ENCODE measurements around the gene ACOT11. TPM values are rescaled to one million over a fixed set of nuclear protein-coding genes. Genes with fewer than 3 reads are reported as not detected.

Gene ACOT11
- total and polyA plus RNA-seq, 2 donors (not counting 1 experiment from before 2014, with no cell fraction given): 0.73 to 2.5 TPM

DNA sequence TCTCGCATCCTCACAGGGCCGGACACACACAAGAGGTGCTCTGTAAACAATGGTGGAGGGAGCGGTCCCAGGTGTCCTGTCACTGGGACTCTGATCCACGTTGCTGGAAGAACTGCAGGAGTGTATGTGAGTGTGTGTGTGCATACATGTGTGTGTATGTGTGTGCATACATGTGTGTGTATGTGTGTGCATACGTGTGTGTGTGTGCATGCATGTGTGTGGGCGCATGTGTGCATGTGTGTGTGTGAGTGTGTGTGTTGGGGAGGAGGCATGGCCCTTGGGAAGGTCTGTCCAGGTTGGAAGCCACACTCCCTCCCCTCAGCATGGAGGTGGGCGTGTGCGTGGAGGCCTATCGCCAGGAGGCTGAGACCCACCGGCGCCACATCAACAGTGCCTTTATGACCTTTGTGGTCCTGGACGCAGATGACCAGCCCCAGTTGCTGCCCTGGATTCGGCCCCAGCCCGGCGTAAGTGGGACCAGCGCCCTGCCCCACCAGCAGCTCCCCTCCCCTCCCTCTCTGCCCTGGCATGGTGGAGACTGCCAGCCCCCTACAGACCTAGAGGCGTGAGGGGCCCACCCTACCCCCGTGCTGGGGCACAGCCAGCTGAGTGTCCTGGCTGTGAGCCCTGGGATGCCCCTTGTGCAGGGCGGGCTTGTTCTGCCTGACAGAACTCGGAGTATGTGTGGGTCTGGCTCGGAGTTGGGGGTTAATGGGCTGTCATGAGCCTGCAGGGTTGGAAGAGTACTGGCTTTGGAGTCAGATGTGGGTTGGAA, 53.1 kb downstream of the ACOT11 start:
- Histone ChIP-seq H3K27me3 (ENCODE audit: control insufficient read depth, insufficient read depth, low read length) (no peaks in the 10 kb centered on the region), H3K79me2 (ENCODE audit: control insufficient read depth, insufficient read depth, low read length) (no peaks in the 10 kb centered on the region), H3K36me3 (ENCODE audit: control insufficient read depth, insufficient read depth, low read length) (no peaks in the 10 kb centered on the region), H2AFZ (ENCODE audit: low read length) (no peak overlapping the region), H4K20me1 (ENCODE audit: control insufficient read depth, extremely low read depth, insufficient read depth, low read length) (no peaks in the 10 kb centered on the region), H3K4me2 (ENCODE audit: extremely low read depth, insufficient read depth, low read length) (no peak overlapping the region), H3K9me3 (ENCODE audit: control insufficient read depth, insufficient read depth, low read depth, low read length) (no peaks in the 10 kb centered on the region), H3K4me1 (ENCODE audit: control insufficient read depth, extremely low read depth, insufficient read depth, low read length) (no peaks in the 10 kb centered on the region), H3K4me3 (replicated peaks in 1 of 4; ENCODE audit: control extremely low read depth in 1 of 4, insufficient read depth in 1 of 4, low read depth in 3 of 4, low read length in 4 of 4) (no peak overlapping the region), H3K9ac (ENCODE audit: insufficient read depth, low read length) (no peak overlapping the region), H3K27ac (ENCODE audit: insufficient read depth, low read length) (no peak overlapping the region)
- TF ChIP-seq, protein P1, sequence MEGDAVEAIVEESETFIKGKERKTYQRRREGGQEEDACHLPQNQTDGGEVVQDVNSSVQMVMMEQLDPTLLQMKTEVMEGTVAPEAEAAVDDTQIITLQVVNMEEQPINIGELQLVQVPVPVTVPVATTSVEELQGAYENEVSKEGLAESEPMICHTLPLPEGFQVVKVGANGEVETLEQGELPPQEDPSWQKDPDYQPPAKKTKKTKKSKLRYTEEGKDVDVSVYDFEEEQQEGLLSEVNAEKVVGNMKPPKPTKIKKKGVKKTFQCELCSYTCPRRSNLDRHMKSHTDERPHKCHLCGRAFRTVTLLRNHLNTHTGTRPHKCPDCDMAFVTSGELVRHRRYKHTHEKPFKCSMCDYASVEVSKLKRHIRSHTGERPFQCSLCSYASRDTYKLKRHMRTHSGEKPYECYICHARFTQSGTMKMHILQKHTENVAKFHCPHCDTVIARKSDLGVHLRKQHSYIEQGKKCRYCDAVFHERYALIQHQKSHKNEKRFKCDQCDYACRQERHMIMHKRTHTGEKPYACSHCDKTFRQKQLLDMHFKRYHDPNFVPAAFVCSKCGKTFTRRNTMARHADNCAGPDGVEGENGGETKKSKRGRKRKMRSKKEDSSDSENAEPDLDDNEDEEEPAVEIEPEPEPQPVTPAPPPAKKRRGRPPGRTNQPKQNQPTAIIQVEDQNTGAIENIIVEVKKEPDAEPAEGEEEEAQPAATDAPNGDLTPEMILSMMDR (conservative IDR thresholded peaks at IDR 0.05 in 1 of 2, IDR thresholded peaks at IDR 0.05 in 1 of 2; ENCODE audit: low read depth in 1 of 2, low read length in 2 of 2): no peak
- no peak for TF ChIP-seq EZH2 (IDR thresholded peaks at IDR 0.05; ENCODE audit: low read length, missing control alignments)
- DNase-seq (ENCODE audit: low read depth in 2 of 2): no peak

- H3K4me1 ChIP-seq (ENCODE audit: control insufficient read depth, extremely low read depth, insufficient read depth, low read length): no peaks in the 10 kb centered on the region
- no peaks in the 10 kb centered on the region for H3K27me3 ChIP-seq (ENCODE audit: control insufficient read depth, insufficient read depth, low read length)
- no peaks in the 10 kb centered on the region for H3K36me3 ChIP-seq (ENCODE audit: control insufficient read depth, insufficient read depth, low read length)
- H3K27ac ChIP-seq (ENCODE audit: insufficient read depth, low read length): no peak overlapping the region
- no peak overlapping the region for H3K4me3 ChIP-seq (replicated peaks in 1 of 4; ENCODE audit: control extremely low read depth in 1 of 4, insufficient read depth in 1 of 4, low read depth in 3 of 4, low read length in 4 of 4)
- no peaks in the 10 kb centered on the region for H4K20me1 ChIP-seq (ENCODE audit: control insufficient read depth, extremely low read depth, insufficient read depth, low read length)
- H3K4me2 ChIP-seq (ENCODE audit: extremely low read depth, insufficient read depth, low read length): no peak overlapping the region
- H3K9me3 ChIP-seq (ENCODE audit: control insufficient read depth, insufficient read depth, low read depth, low read length): no peaks in the 10 kb centered on the region
- H3K9ac ChIP-seq (ENCODE audit: insufficient read depth, low read length): no peak overlapping the region
- no peak for DNase-seq (ENCODE audit: low read depth in 2 of 2)
- TF ChIP-seq, protein P1 (conservative IDR thresholded peaks at IDR 0.05 in 1 of 2, IDR thresholded peaks at IDR 0.05 in 1 of 2; ENCODE audit: low read depth in 1 of 2, low read length in 2 of 2): no peak
- TF ChIP-seq EZH2 (IDR thresholded peaks at IDR 0.05; ENCODE audit: low read length, missing control alignments): no peak
- no peak overlapping the region for H2AFZ ChIP-seq (ENCODE audit: low read length)
- no peaks in the 10 kb centered on the region for H3K79me2 ChIP-seq (ENCODE audit: control insufficient read depth, insufficient read depth, low read length)
Observed at GRCh38 chr1:54601730-54602129, 53.7 kb downstream of the ACOT11 start.

GRCh38 chr1:54602554-54602953, 54.5 kb downstream of the ACOT11 start:
- no peaks in the 10 kb centered on the region for H3K27me3 ChIP-seq (ENCODE audit: control insufficient read depth, insufficient read depth, low read length)
- no peaks in the 10 kb centered on the region for H4K20me1 ChIP-seq (ENCODE audit: control insufficient read depth, extremely low read depth, insufficient read depth, low read length)
- H3K4me2 ChIP-seq (ENCODE audit: extremely low read depth, insufficient read depth, low read length): no peak overlapping the region
- H2AFZ ChIP-seq (ENCODE audit: low read length): no peak overlapping the region
- H3K9ac ChIP-seq (ENCODE audit: insufficient read depth, low read length): no peak overlapping the region
- H3K27ac ChIP-seq (ENCODE audit: insufficient read depth, low read length): no peak overlapping the region
- no peaks in the 10 kb centered on the region for H3K9me3 ChIP-seq (ENCODE audit: control insufficient read depth, insufficient read depth, low read depth, low read length)
- no peak for DNase-seq (ENCODE audit: low read depth in 2 of 2)
- TF ChIP-seq, protein P1 (conservative IDR thresholded peaks at IDR 0.05 in 1 of 2, IDR thresholded peaks at IDR 0.05 in 1 of 2; ENCODE audit: low read depth in 1 of 2, low read length in 2 of 2): no peak
- no peak for TF ChIP-seq EZH2 (IDR thresholded peaks at IDR 0.05; ENCODE audit: low read length, missing control alignments)
- H3K79me2 ChIP-seq (ENCODE audit: control insufficient read depth, insufficient read depth, low read length): no peaks in the 10 kb centered on the region
- H3K36me3 ChIP-seq (ENCODE audit: control insufficient read depth, insufficient read depth, low read length): no peaks in the 10 kb centered on the region
- H3K4me1 ChIP-seq (ENCODE audit: control insufficient read depth, extremely low read depth, insufficient read depth, low read length): no peaks in the 10 kb centered on the region
- H3K4me3 ChIP-seq (replicated peaks in 1 of 4; ENCODE audit: control extremely low read depth in 1 of 4, insufficient read depth in 1 of 4, low read depth in 3 of 4, low read length in 4 of 4): no peak overlapping the region

Measured in fibroblast of lung (primary cell).